MCF 10A (cell line): ENCODE data around the gene MRPL42. TPM values are rescaled to one million over a fixed set of nuclear protein-coding genes. Genes with fewer than 3 reads are reported as not detected.

ENCODE experiments used
- Bru-seq: library from RNA; stranded (reverse); fragments of 400-500 nt; gene quantifications from one replicate; lab custom pipeline; 2021; lab: Mats Ljungman, UMichigan
- BruChase-seq, 2 experiments: library from RNA; stranded (reverse); fragments of 400-500 nt; gene quantifications; one replicate each; lab custom pipeline; 2021; lab: Mats Ljungman, UMichigan
- BruUV-seq: library from RNA; stranded (reverse); fragments of 400-500 nt; replicated peaks from 2 replicates; lab custom pipeline; 2021; lab: Mats Ljungman, UMichigan
- CTCF ChIA-PET: fragments of 300-600 bp; sonication (Branson Sonifier 250); formaldehyde crosslinking; extraction: SDS; loops from one replicate; lab custom pipeline; 2021; ENCODE audit warnings: antibody characterized with exemption, inconsistent platforms; lab: Yijun Ruan, JAX
- POLR2A ChIA-PET: fragments of 300-600, 350-650 bp; sonication (Branson Sonifier 250); formaldehyde crosslinking; extraction: SDS; loops from one replicate; lab custom pipeline; 2020; ENCODE audit warnings: antibody characterized with exemption, inconsistent platforms; lab: Yijun Ruan, JAX
- DNase-seq: peaks from one replicate; pipeline ENCODE4 v3.0.0-alpha.2; 2018; ENCODE audit not compliant: unreplicated experiment
- H3K27ac Mint-ChIP-seq: one replicate; pipeline ENCODE4 v1.8.0; 2022; ENCODE audit warnings: mild to moderate bottlenecking, low read depth, mixed read lengths; ENCODE audit not compliant: unreplicated experiment
- H3K27me3 Mint-ChIP-seq: one replicate; pipeline ENCODE4 v1.8.0; 2022; ENCODE audit warnings: mixed read lengths; ENCODE audit not compliant: insufficient read depth, unreplicated experiment
- H3K36me3 Mint-ChIP-seq: one replicate; pipeline ENCODE4 v1.8.0; 2022; ENCODE audit warnings: mild to moderate bottlenecking, moderate library complexity, mixed read lengths; ENCODE audit not compliant: insufficient read depth, unreplicated experiment
- H3K4me1 Mint-ChIP-seq: one replicate; pipeline ENCODE4 v1.8.0; 2022; ENCODE audit warnings: mixed read lengths; ENCODE audit not compliant: insufficient read depth, unreplicated experiment
- H3K4me3 Mint-ChIP-seq: one replicate; pipeline ENCODE4 v1.8.0; 2022; ENCODE audit warnings: mild to moderate bottlenecking, moderate library complexity, mixed read lengths; ENCODE audit not compliant: unreplicated experiment
- H3K9me3 Mint-ChIP-seq: one replicate; pipeline ENCODE4 v1.8.0; 2022; ENCODE audit warnings: mixed read lengths; ENCODE audit not compliant: unreplicated experiment
- CTCF ChIP-seq: fragments of 200-600 bp; IDR thresholded peaks from one replicate; pipeline ENCODE4 v1.8.0; 2022; ENCODE audit warnings: antibody characterized with exemption, mild to moderate bottlenecking; ENCODE audit not compliant: unreplicated experiment
- intact Hi-C: fragments of 100-400 bp; cut with micrococcal nuclease; formaldehyde crosslinking; loops from 2 replicates; pipeline ENCODE4 v1.14.1; 2022
- long read RNA-seq: library from polyadenylated mRNA; stranded (forward); transcript quantifications from one replicate; pipeline ENCODE4 v2.0.0, GENCODE V29; 2022
- total RNA-seq: library from RNA; stranded (reverse); gene quantifications from 2 replicates; pipeline ENCODE4 v1.2.3, GENCODE V29; 2022

Gene MRPL42
- total RNA-seq = 76.9 and 90.2 TPM in 2 replicates
- Bru-seq, nascent RNA = percentile 78 among the genes with signal in this experiment
- BruChase-seq, experiment 1, labeled RNA remaining after a 6-hour chase = percentile 90 among the genes with signal in this experiment
- percentile 84 among the genes with signal in this experiment for BruChase-seq, experiment 2, labeled RNA remaining after a 2-hour chase
- long read RNA-seq, full-length matches to known transcripts = 315 of 353 reads
- long read RNA-seq, partial matches to known transcripts = 10 of 353 reads
- long read RNA-seq, other reads (novel, unspliced or antisense) = 28 of 353 reads

DNA sequence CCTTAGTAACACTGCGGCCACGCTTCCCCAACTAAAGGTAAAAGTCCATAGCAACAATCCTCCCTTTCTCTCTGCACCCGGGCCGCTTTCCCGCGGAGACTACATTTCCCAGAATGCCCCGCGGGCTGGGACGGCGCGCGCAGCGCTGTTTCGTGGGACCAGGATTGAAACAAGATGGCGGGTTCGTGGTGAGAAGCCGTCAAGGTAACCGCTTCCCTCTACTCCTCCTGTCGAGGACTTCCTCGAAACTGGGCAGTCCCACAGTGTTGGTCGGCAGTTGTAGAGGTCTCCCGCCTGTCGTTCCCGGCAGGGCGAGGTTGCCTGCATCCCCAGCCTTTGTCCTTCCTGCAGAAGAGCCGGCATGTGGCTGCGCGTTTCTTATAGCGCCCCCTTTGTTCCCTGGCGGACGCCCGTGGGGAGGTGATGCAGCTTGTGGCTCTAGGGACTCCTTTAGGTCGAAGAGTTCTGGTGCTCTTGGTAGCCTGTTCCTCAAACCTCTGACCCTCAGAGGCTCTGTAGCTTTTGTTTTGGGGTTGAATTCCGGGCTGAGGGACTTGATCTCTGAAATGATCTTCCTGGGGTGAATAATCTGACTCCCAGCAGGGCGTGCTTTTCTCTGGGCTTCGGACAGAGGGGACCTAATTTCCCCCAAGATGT is at the start of gene MRPL42:
Gene MRPL42, plus strand, starts transcription at position 164 of the 657 bp plus-strand sequence. CDS start 1,772 bp downstream, outside the sequence.
- TSS peak; percentile 58 for BruUV-seq
- Mint-ChIP-seq H3K4me3 (peak within 1 kb of the TSS; percentile 91), H3K4me1 (peaks cover 24% of the 10 kb centered on the region), H3K27ac (peak within 1 kb of the TSS; percentile 92), H3K27me3 (no peaks in the 10 kb centered on the region), H3K9me3 (no peaks in the 10 kb centered on the region), H3K36me3 (peaks cover 14% of the 10 kb centered on the region)
- peak; percentile 67 for TF ChIP-seq CTCF
- POLR2A ChIA-PET = interaction anchor here (1.0 to 2.0 kb wide), 7 partner anchors 17 to 35 kb away, joined by 3 to 17 read pairs (median 4); partner anchors contain the start of gene UBE2N
- intact Hi-C loops = no loop called here
- peak; percentile 91 for DNase-seq
- CTCF ChIA-PET = interaction anchor here (0.6 to 2.0 kb wide), 13 partner anchors 11 to 1961 kb away, joined by 3 to 9 read pairs (median 3); no protein-coding TSS in a partner anchor

DNA sequence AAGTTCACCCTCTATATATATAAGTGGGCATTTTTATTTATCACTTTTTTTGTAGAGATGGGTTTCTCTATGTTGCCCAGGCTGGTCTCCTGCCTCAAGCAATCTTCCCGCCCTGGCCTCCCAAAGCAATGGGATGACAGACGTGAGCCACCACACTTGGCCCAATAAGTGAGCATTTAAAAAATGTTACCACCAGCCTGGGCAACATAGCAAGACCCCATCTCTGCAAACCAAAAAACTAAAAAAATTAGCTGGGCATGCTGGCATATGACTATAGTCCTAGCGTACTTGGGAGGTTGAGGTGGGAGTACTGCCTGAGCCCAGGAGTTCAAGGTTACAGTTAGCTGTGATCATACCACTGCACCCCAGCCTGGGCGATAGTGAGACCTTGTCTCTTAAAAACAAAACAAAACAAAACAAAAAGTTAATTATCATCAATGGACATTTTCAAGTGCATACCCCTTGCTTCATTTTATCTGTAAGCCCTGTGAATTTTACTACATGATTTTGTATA is 49.3 kb upstream of the MRPL42 start:
- Mint-ChIP-seq H3K27me3 (no peaks in the 10 kb centered on the region), H3K4me3 (no peak overlapping the region), H3K9me3 (no peaks in the 10 kb centered on the region), H3K4me1 (peaks cover 44% of the 10 kb centered on the region), H3K36me3 (no peaks in the 10 kb centered on the region), H3K27ac (no peak overlapping the region)
- BruUV-seq = no TSS peak
- TF ChIP-seq CTCF = no peak
- ChIA-PET CTCF (interaction anchor here (0.6 to 3.5 kb wide), 3 partner anchors 389 to 597 kb away, joined by 3 to 31 read pairs (median 3); no protein-coding TSS in a partner anchor), POLR2A (interaction anchor here (0.7 kb wide), 1 partner anchor 65 kb away, joined by 4 read pairs; no protein-coding TSS in a partner anchor)
- intact Hi-C loops = loop anchor here (10.0 kb wide), 1 partner anchor 687 kb away; no protein-coding TSS in a partner anchor
- no peak for DNase-seq

DNA sequence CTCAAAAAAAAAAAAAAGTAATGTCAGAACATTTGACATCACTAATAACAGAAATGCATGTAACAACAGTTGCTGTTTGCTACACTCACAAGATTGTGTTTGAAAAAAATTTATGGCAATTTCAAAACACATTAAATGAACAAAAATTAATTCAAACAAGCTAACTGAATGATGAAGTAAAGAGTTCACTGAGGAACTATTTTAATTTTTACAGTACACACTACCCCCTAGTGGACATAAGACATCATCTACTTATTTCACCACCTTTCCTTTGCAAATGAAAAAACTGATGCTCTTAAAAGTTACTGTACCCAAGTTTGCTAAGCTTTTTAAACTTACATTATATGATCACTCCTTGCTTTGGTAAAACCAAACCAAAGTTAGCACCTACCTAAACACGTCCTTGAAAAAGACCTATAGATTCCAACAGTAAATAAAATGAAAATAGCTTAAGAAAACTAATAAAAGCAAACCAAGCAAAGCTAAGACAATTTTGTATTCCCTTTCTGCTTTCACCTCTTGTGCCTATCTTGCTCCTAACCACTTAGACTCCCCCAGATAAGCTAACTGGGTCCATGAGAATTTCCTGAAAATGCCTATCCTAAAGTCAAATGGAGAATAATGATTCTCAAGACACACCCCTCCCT is 47.8 kb upstream of the MRPL42 start:
- Mint-ChIP-seq H3K27ac (no peak overlapping the region), H3K4me3 (no peak overlapping the region), H3K36me3 (no peaks in the 10 kb centered on the region), H3K9me3 (no peaks in the 10 kb centered on the region), H3K4me1 (peaks cover 32% of the 10 kb centered on the region), H3K27me3 (no peaks in the 10 kb centered on the region)
- BruUV-seq = no TSS peak
- ChIA-PET CTCF (interaction anchor here (0.6 to 3.5 kb wide), 33 partner anchors 9 to 1649 kb away, joined by 3 to 31 read pairs (median 4); partner anchors contain the start of gene UBE2N), POLR2A (interaction anchor here (0.6 to 3.2 kb wide), 10 partner anchors 9 to 1270 kb away, joined by 3 to 8 read pairs (median 4); partner anchors contain the start of gene EEA1)
- intact Hi-C loops = loop anchor here (1.0 to 10.0 kb wide), 2 partner anchors 432 to 685 kb away; no protein-coding TSS in a partner anchor
- peak; percentile 49 for DNase-seq
- TF ChIP-seq CTCF = peak; percentile 43
